Endometrial microvascular endothelial cells (primary cell): ENCODE results near the gene CNMD. TPM values are rescaled to one million over a fixed set of nuclear protein-coding genes. Genes with fewer than 3 reads are reported as not detected.
"Not testable (repeated sequence)": the region's sequence is repeated elsewhere in the genome, so short reads cannot be mapped to it uniquely, and the experiment has no call there.

Experiments
- in situ Hi-C: cut with HindIII; loops from 2 replicates; pipeline ENCODE4 v1.10.0; 2017; ENCODE audit warnings: low sequenced_read_pairs, low pct_unique_long_range_greater_than_20kb; ENCODE audit errors: inconsistent ontology term
- total RNA-seq: library from RNA; depleted of rRNA; stranded (reverse); fragments of >200 nt; gene quantifications from one replicate; pipeline ENCODE4 v1.2.3, GENCODE V29; 2015; ENCODE audit errors: inconsistent ontology term

Gene CNMD
- total RNA-seq, 1 donor from 2014 or later = not detected

DNA sequence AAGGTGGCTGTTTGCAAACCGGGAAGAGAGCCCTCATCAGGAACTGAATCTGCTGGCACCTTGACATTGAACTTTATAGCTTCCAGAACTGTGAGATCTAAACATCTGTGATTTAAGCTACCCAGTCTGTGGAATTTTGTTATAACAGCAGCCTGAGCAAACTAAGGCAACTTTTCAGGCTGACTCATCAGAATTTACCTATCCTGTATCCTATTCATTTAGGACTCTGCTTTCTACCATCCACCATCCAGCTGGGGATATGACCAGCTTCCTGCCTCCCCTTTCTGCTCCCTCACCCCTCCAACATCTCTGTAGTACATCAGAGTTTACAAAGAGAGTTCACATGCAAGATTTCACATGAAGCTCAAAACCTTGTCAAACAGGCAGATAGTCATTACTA is 11.1 kb upstream of the CNMD start:
- in situ Hi-C loops = no loop called here

DNA sequence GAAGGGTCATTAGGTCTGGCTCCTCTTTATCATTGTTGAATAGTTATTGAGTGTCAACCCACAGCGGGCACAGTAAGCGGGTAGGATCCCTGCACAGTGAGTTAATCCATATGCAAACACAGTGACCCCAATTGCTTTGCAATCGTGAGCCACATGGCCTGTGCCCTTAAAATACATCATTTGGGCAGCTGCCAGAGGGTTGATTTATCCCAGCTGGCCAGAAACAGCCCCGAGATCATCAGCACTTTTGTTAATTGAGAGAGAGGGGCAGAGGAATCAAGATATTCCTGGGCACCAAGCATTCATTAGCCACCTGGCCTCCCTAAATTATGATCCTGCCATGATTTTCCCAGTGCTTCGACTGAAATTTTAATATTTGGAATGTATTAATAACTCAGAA is 9.8 kb upstream of the CNMD start:
- in situ Hi-C loops = no loop called here

GRCh38 chr13:52746141-52746540 is 6.5 kb upstream of the CNMD start:
- in situ Hi-C loops = no loop called here

DNA sequence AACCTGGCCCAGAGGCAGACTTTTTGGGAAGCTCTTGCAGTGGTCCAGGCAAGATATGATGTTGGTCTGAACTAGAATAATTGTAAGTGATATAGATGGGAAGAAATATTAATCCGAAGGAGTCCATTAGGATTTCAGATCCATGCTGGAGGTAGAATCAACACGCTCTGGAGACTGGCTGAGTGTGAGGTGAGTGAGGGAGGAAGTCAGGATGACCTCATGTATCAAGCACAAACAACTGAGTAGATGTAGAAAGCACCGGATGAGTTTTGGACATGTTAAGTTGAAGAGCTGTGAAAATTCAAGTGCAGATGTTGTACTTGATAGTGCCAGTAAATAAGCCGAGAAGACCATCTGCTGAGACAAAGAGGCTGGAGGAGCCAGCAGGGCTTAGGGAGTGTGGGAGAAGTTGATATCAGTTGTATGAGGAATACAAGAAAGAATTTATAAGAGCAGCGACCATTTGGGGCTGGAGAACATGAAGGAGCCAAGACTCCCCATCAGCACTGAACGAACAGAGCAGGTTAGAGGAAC is 5.3 kb upstream of the CNMD start:
- in situ Hi-C loops = no loop called here

DNA sequence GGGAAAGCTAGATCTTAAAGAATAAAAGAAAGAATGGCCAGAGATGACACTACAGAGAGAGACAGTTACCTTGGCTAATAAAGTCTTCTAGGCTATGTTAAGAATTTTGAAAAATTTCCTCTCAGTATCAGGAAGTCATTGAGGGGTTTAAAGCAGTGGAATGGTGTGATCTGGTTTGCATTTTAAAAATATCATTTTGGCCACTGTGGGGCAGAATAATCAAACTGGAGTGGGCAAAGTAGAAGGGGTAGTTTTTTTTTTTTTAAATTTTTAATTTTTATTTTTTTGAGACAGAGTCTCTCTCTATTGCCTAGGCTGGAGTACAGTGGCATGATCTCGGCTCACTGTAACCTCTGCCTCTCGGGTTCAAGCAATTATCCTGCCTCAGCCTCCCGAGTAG is 4.4 kb upstream of the CNMD start:
- in situ Hi-C loops = no loop called here

DNA sequence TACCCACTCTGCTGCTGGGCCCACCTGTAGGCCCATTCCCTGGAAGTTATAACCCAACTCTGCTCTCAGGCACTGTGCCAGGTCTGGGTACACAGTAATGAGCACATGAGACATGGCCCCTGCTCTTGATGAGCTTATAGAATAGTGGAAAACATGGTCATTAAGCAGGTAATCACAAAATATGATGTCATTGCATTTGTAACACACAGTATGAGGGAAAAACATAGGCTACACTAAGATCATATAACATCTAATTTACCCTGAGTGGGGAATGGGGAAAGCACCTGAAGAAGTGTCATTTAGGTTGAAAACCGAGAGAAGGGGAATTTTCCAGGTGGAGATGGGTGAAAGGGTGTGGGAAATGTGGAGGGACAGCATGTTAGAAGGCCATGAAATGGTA is 3.9 kb upstream of the CNMD start:
- in situ Hi-C loops = no loop called here

GRCh38 chr13:52738719-52739467 is 727 bp downstream of the CNMD start:
- in situ Hi-C loops = no loop called here

- in situ Hi-C loops = no loop called here
Observed at GRCh38 chr13:52737965-52738364, 1.7 kb downstream of the CNMD start.

DNA sequence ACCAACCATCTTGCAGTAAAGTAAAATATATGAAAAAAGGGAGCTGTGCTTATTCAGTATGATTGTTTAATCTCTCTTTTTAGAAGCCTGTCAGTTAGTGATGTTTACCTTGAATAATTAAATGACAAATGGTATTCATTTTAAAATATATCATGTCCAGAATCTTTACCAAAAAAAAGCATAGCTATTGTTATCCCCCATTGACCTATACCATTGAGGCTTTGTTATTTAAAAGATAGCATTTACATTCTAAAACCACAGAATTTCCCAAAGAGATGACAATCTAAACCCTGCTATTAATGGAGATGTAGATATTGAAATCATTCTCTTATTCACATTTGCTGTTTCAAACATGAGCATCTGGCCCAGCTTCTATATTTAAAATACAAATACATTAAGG is 2.2 kb downstream of the CNMD start:
- in situ Hi-C loops = no loop called here

- in situ Hi-C loops = no loop called here
Observed at GRCh38 chr13:52736891-52737290, 2.7 kb downstream of the CNMD start.

DNA sequence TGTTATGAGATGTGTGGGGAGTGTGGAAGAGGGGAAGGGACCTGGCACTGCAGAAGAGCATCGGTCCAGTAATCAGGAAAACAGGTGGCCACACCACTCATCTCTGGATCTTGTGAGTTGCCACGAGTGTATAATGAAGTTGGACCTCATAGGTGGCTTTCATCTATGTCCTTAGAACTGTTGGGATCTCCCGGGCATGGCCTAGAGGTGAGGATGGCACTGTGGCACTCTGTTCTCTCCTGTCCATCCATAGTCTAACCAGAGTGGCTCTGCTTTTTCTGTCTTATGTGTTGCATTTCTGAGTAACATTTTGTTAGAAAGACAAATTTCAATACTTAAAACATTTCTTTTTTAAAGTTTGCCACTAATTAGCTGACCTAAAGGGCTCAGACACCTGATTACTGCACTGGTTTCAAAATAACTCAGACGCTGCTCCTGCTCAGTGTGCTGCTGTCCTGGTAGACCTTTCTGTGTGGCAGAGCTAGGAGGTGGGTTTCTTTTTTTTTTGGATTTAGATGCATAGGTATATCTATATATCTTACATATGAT is 5.5 kb downstream of the CNMD start:
- in situ Hi-C loops = no loop called here

- in situ Hi-C loops = no loop called here
Observed at GRCh38 chr13:52726258-52726657, 13.4 kb downstream of the CNMD start.

GRCh38 chr13:52725302-52725701 is 14.3 kb downstream of the CNMD start:
- in situ Hi-C loops = no loop called here

GRCh38 chr13:52723181-52723580 is 16.4 kb downstream of the CNMD start:
- in situ Hi-C loops = no loop called here

DNA sequence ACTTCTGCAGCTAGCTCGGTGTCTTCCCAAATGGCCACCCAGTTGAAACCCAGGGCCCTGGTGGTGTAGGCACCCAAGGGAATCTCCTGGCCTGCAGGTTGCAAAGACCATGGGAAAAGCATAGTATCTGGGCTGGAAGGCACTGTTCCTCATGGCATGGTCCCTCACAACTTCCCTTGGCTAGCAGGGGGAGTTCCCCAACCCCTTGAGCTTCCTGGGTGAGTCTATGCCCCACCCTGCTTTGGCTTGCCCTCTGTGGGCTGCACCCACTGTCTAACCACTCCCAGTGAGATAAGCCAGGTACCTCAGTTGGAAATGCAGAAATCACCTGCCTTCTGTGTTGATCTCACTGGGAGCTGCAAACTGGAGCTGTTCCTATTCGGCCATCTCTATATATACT is 18.3 kb downstream of the CNMD start:
- in situ Hi-C loops = not testable (repeated sequence)

- in situ Hi-C loops = not testable (repeated sequence)
Observed at GRCh38 chr13:52720904-52721303, 18.7 kb downstream of the CNMD start.

DNA sequence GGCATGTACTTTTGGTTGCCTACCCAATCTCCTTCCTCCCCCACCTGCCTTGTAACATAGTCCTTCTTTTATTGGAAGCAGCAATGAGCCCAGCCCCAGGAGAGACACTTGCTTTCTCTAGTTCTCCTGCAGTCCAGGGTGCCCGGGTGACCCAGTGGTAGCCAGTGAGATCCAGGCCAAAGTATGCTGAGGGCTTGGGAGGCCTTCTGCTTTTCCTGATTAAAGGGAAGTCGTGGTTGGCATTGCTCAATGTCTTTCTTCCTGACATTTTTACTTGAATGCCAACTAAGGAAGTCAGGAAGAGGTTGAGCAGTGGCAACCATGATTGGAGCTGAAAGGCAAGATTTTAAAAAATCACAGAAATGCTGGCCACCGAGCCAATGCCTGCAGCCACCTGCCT is 25.7 kb downstream of the CNMD start:
- in situ Hi-C loops = no loop called here

DNA sequence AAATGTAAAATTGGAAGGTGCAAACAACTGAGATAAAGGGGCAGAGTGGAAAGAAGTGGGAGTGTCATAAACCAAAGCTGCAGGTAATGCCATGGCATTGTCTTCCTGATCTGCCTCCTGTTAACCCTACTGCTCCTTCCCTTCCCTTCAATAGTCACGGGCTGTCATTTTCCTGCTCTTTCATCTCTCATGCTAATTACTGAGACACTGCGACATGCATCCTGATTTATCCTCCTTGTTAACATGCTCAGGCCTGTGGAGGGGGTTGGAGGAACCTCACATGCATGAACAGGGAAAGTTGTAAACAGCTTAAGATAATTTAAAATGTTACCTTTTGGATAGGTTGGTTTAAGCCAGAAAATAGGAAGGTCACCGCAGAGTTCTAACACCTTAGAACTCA is 27.2 kb downstream of the CNMD start:
- in situ Hi-C loops = no loop called here

DNA sequence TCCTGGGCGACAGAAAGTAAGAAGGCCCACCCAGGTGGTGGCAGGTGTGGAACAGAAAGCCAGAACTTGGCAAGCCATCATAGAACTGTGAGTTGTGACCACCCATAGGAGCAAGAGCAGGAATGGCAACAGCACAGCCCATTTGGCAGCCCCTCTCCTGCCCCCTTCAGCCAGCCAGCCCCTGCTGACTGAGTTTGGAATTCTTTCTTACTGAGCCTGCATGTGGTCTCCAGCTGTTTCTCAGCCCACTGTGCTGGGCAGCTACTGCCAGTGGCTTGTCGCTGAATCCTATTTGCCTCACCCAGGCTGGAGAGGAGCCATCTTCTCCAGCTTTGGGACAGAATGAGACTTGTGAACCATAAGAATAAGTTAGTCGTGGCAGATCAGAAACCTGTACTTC is 28.3 kb downstream of the CNMD start:
- in situ Hi-C loops = no loop called here

DNA sequence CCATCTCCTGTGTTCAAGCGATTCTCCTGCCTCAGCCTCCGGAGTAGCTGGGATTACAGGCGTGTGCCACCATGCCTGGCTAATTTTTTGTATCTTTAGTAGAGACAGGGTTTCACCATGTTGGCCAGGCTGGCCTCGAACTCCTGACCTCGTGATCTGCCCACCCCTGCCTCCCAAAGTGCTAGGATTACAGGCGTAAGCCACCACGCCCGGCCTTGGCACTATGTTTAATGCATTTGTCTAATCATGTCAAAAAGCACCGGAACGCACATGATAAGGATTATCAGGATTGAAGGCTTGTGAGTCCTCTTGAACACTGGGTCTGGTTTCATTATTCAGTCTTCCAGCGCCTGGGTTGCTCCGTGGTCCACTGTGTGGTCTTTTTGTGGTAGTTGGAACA is 31.4 kb downstream of the CNMD start:
- in situ Hi-C loops = not testable (repeated sequence)

DNA sequence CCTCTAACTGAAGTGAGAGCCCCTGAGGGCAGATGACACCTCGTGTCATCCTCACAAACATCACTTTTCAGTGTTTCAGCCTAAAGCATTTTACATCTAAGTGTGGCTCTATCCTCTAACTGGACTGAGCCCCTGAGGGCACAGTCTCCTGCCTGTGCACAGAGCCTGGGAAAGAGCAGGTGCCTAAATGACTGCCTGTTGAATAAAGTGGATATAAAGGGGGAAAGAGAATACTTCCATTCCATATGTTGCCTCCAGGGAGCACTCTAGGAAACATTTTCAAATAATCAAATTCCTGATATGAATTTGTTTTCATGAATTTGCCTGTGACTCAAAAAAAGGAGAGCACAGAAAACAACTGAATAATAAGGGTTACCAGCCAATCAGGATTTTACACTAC is 32.2 kb downstream of the CNMD start:
- in situ Hi-C loops = no loop called here
